GM12878 (cell line): Measurements from ENCODE around the gene ANOS1.

ENCODE experiments used
- ATF2 ChIP-seq: IDR thresholded peaks from 2 replicates; pipeline ENCODE4 v1.6.1; 2012; ENCODE audit warnings: low read length, inconsistent platforms
- ATF7 ChIP-seq: fragments of 450-650 bp; IDR thresholded peaks from 2 replicates; pipeline ENCODE4 v1.6.1; 2016; ENCODE audit warnings: low read depth, mild to moderate bottlenecking
- CTCF ChIP-seq, 3 experiments: IDR thresholded peaks in 2 of 3; conservative IDR thresholded peaks in 1 of 3; 2 replicates each; pipeline ENCODE4 v1.5.1; 2011; ENCODE audit warnings: low read depth in 3 of 3, low read length in 3 of 3, mild to moderate bottlenecking in 3 of 3, control low read depth in 2 of 3, moderate library complexity in 2 of 3, inconsistent platforms in 1 of 3, mixed read lengths in 1 of 3; ENCODE audit not compliant: control insufficient read depth in 2 of 3, insufficient read depth in 1 of 3; ENCODE audit errors: extremely low read depth in 1 of 3
- IKZF1 ChIP-seq: fragments of 450-650 bp; conservative IDR thresholded peaks from 2 replicates; pipeline ENCODE4 v1.6.1; 2017; ENCODE audit warnings: antibody characterized with exemption, mild to moderate bottlenecking
- POLR2A ChIP-seq: IDR thresholded peaks from 2 replicates; pipeline ENCODE4 v1.6.1; 2011; ENCODE audit warnings: low read depth, mild to moderate bottlenecking, low read length
- REST ChIP-seq: IDR thresholded peaks from 2 replicates; pipeline ENCODE4 v1.6.1; 2012; ENCODE audit warnings: mild to moderate bottlenecking, low read depth, low read length
- STAT1 ChIP-seq: fragments of 450-650 bp; conservative IDR thresholded peaks from 2 replicates; pipeline ENCODE4 v1.6.1; 2014; ENCODE audit warnings: antibody characterized with exemption, mild to moderate bottlenecking
- ZNF687 ChIP-seq: fragments of 450-650 bp; IDR thresholded peaks from 2 replicates; pipeline ENCODE4 v1.6.1; 2017; ENCODE audit warnings: mild to moderate bottlenecking, moderate library complexity

- TF ChIP-seq IKZF1 (no peak), REST (no peak), CTCF (IDR thresholded peaks at IDR 0.05 in 2 of 3, conservative IDR thresholded peaks at IDR 0.05 in 1 of 3; ENCODE audit: control insufficient read depth in 2 of 3, extremely low read depth in 1 of 3, insufficient read depth in 1 of 3, low read depth in 3 of 3, low read length in 3 of 3) (peak; percentile 55 to 68 (median 62)), POLR2A (no peak), ZNF687 (no peak), STAT1 (no peak), ATF7 (no peak), ATF2 (no peak)
These were observed 6.8 kb upstream of the ANOS1 start for GRCh38 chrX:8738588-8739189.
